ENCODE data around the gene GLI1. TPM values are rescaled to one million over a fixed set of nuclear protein-coding genes. Genes with fewer than 3 reads are reported as not detected.

Gene GLI1
- total RNA-seq, 1 donor from 2014 or later: 5.8 TPM

GRCh38 chr12:57487597-57488401, 28.2 kb downstream of the GLI1 start, which contains the start of gene MARS1:
Gene MARS1, plus strand, starts transcription at chr12:57488068. Its CDS starts 23 bp downstream, at chr12:57488091.
- Histone ChIP-seq H3K27ac (ENCODE audit: low read depth, low read length) (peak within 1 kb of the TSS; percentile 76), H4K20me1 (ENCODE audit: insufficient read depth, low read length) (peaks cover 33% of the 10 kb centered on the region), H3K4me3 (ENCODE audit: insufficient read depth, low read depth, low read length) (peak within 1 kb of the TSS; percentile 87), H3K79me2 (ENCODE audit: insufficient read depth, low read length) (peaks cover 36% of the 10 kb centered on the region), H3K9me3 (ENCODE audit: insufficient read depth, low read depth, low read length) (no peaks in the 10 kb centered on the region), H3K4me2 (ENCODE audit: low read length) (peak within 1 kb of the TSS; percentile 98), H3K36me3 (ENCODE audit: insufficient read depth, low read length) (peaks cover 25% of the 10 kb centered on the region), H3K9ac (ENCODE audit: low read length) (peak within 1 kb of the TSS; percentile 97), H2AFZ (ENCODE audit: low read depth, low read length) (peak within 1 kb of the TSS; percentile 71), H3K27me3 (ENCODE audit: insufficient read depth, low read length) (no peaks in the 10 kb centered on the region), H3K4me1 (ENCODE audit: insufficient read depth, low read length) (peaks cover 16% of the 10 kb centered on the region)
- Mint-ChIP-seq H3K9me3 (ENCODE audit: unreplicated experiment) (no peaks in the 10 kb centered on the region), H3K36me3 (ENCODE audit: low read depth, unreplicated experiment) (peaks cover 19% of the 10 kb centered on the region), H3K4me1 (ENCODE audit: low read depth, unreplicated experiment) (peaks cover 23% of the 10 kb centered on the region), H3K27ac (ENCODE audit: unreplicated experiment) (peak within 1 kb of the TSS; percentile 92), H3K4me3 (ENCODE audit: unreplicated experiment) (peak within 1 kb of the TSS; percentile 93), H3K27me3 (ENCODE audit: low read depth, unreplicated experiment) (no peaks in the 10 kb centered on the region)
- FAIRE-seq: no peak
- DNase-seq (ENCODE audit: low read depth): peak; percentile 92
- TF ChIP-seq, protein P1, sequence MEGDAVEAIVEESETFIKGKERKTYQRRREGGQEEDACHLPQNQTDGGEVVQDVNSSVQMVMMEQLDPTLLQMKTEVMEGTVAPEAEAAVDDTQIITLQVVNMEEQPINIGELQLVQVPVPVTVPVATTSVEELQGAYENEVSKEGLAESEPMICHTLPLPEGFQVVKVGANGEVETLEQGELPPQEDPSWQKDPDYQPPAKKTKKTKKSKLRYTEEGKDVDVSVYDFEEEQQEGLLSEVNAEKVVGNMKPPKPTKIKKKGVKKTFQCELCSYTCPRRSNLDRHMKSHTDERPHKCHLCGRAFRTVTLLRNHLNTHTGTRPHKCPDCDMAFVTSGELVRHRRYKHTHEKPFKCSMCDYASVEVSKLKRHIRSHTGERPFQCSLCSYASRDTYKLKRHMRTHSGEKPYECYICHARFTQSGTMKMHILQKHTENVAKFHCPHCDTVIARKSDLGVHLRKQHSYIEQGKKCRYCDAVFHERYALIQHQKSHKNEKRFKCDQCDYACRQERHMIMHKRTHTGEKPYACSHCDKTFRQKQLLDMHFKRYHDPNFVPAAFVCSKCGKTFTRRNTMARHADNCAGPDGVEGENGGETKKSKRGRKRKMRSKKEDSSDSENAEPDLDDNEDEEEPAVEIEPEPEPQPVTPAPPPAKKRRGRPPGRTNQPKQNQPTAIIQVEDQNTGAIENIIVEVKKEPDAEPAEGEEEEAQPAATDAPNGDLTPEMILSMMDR (IDR thresholded peaks at IDR 0.05; ENCODE audit: insufficient read depth, low read depth, low read length): no peak
- TF ChIP-seq EZH2 (IDR thresholded peaks at IDR 0.05; ENCODE audit: insufficient read depth, low read length): no peak

GRCh38 chr12:57488402-57489156, 29.0 kb downstream of the GLI1 start:
- DNase-seq (ENCODE audit: low read depth): peak; percentile 12
- Mint-ChIP-seq H3K27ac (ENCODE audit: unreplicated experiment) (peak overlapping the region; percentile 92), H3K9me3 (ENCODE audit: unreplicated experiment) (no peaks in the 10 kb centered on the region), H3K27me3 (ENCODE audit: low read depth, unreplicated experiment) (no peaks in the 10 kb centered on the region), H3K4me1 (ENCODE audit: low read depth, unreplicated experiment) (peaks cover 16% of the 10 kb centered on the region), H3K4me3 (ENCODE audit: unreplicated experiment) (peak overlapping the region; percentile 93), H3K36me3 (ENCODE audit: low read depth, unreplicated experiment) (peaks cover 22% of the 10 kb centered on the region)
- TF ChIP-seq, protein P1 (IDR thresholded peaks at IDR 0.05; ENCODE audit: insufficient read depth, low read depth, low read length): no peak
- no peak for TF ChIP-seq EZH2 (IDR thresholded peaks at IDR 0.05; ENCODE audit: insufficient read depth, low read length)
- Histone ChIP-seq H3K9me3 (ENCODE audit: insufficient read depth, low read depth, low read length) (no peaks in the 10 kb centered on the region), H3K27ac (ENCODE audit: low read depth, low read length) (peak overlapping the region; percentile 76), H3K4me1 (ENCODE audit: insufficient read depth, low read length) (peaks cover 12% of the 10 kb centered on the region), H4K20me1 (ENCODE audit: insufficient read depth, low read length) (peaks cover 36% of the 10 kb centered on the region), H2AFZ (ENCODE audit: low read depth, low read length) (peak overlapping the region; percentile 71), H3K27me3 (ENCODE audit: insufficient read depth, low read length) (no peaks in the 10 kb centered on the region), H3K9ac (ENCODE audit: low read length) (peak overlapping the region; percentile 97), H3K4me3 (ENCODE audit: insufficient read depth, low read depth, low read length) (peak overlapping the region; percentile 87), H3K36me3 (ENCODE audit: insufficient read depth, low read length) (peaks cover 28% of the 10 kb centered on the region), H3K79me2 (ENCODE audit: insufficient read depth, low read length) (peaks cover 38% of the 10 kb centered on the region), H3K4me2 (ENCODE audit: low read length) (peak overlapping the region; percentile 98)
- no peak for FAIRE-seq

Data from astrocyte (in vitro differentiated cells and primary cell).